Measurements from ENCODE around the gene IDH3G.

IDH3G gene

GRCh38 chrX:153736871-153737441 lies 57.2 kb downstream of the IDH3G start:
- no peak overlapping the region for H3K4me3 ChIP-seq (ENCODE audit: low read depth, low read length)
- TF ChIP-seq, protein P1, sequence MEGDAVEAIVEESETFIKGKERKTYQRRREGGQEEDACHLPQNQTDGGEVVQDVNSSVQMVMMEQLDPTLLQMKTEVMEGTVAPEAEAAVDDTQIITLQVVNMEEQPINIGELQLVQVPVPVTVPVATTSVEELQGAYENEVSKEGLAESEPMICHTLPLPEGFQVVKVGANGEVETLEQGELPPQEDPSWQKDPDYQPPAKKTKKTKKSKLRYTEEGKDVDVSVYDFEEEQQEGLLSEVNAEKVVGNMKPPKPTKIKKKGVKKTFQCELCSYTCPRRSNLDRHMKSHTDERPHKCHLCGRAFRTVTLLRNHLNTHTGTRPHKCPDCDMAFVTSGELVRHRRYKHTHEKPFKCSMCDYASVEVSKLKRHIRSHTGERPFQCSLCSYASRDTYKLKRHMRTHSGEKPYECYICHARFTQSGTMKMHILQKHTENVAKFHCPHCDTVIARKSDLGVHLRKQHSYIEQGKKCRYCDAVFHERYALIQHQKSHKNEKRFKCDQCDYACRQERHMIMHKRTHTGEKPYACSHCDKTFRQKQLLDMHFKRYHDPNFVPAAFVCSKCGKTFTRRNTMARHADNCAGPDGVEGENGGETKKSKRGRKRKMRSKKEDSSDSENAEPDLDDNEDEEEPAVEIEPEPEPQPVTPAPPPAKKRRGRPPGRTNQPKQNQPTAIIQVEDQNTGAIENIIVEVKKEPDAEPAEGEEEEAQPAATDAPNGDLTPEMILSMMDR (IDR thresholded peaks at IDR 0.05; ENCODE audit: borderline replicate concordance, insufficient read depth, low read depth, low read length), result no peak

GRCh38 chrX:153736071-153736820 lies 57.9 kb downstream of the IDH3G start:
- TF ChIP-seq, protein P1 (IDR thresholded peaks at IDR 0.05; ENCODE audit: borderline replicate concordance, insufficient read depth, low read depth, low read length), result no peak
- H3K4me3 ChIP-seq (ENCODE audit: low read depth, low read length), result no peak overlapping the region

Data from GM12875 (cell line).